ENCODE data around the gene BABAM2.
A peak's percentile ranks its signal among the peaks of the same experiment; 100 is the strongest.

BABAM2 gene

GRCh38 chr2:28268386-28268785, 377.9 kb downstream of the BABAM2 start:
- DNase-seq = no peak

- DNase-seq = no peak
Observed at GRCh38 chr2:28269019-28269784, 378.7 kb downstream of the BABAM2 start.

GRCh38 chr2:28270456-28271152, 380.1 kb downstream of the BABAM2 start:
- DNase-seq = no peak

GRCh38 chr2:28271231-28271918, 380.8 kb downstream of the BABAM2 start:
- DNase-seq = no peak

- DNase-seq = no peak
Observed at GRCh38 chr2:28271919-28272250, 381.4 kb downstream of the BABAM2 start.

- DNase-seq = no peak
Observed at GRCh38 chr2:28273751-28274150, 383.2 kb downstream of the BABAM2 start.

GRCh38 chr2:28274911-28275685, 384.6 kb downstream of the BABAM2 start:
- peak in 1 of 2 donors; percentile 29 for DNase-seq

- DNase-seq = no peak
Observed at GRCh38 chr2:28276076-28276618, 385.6 kb downstream of the BABAM2 start.

GRCh38 chr2:28276807-28277206, 386.3 kb downstream of the BABAM2 start:
- no peak for DNase-seq

GRCh38 chr2:28277466-28277865, 386.9 kb downstream of the BABAM2 start:
- DNase-seq = no peak

GRCh38 chr2:28279371-28279770, 388.8 kb downstream of the BABAM2 start:
- no peak for DNase-seq

- no peak for DNase-seq
Observed at GRCh38 chr2:28280619-28281018, 390.1 kb downstream of the BABAM2 start.

GRCh38 chr2:28281739-28282138, 391.2 kb downstream of the BABAM2 start:
- DNase-seq = no peak

- no peak for DNase-seq
Observed at GRCh38 chr2:28282248-28282647, 391.7 kb downstream of the BABAM2 start.

- DNase-seq = no peak
Observed at GRCh38 chr2:28282861-28283646, 392.5 kb downstream of the BABAM2 start.

GRCh38 chr2:28283861-28284260, 393.3 kb downstream of the BABAM2 start:
- no peak for DNase-seq

GRCh38 chr2:28286678-28287077, 396.1 kb downstream of the BABAM2 start:
- DNase-seq = no peak

GRCh38 chr2:28287256-28287915, 396.9 kb downstream of the BABAM2 start:
- no peak for DNase-seq

GRCh38 chr2:28288620-28289019, 398.1 kb downstream of the BABAM2 start:
- DNase-seq = no peak

GRCh38 chr2:28291811-28292440, 401.4 kb downstream of the BABAM2 start:
- DNase-seq = no peak

GRCh38 chr2:28292491-28292890, 402.0 kb downstream of the BABAM2 start:
- no peak for DNase-seq

Measured in CD4-positive, alpha-beta T cell treated with Interleukin-4 for 1 hour (primary cell).